IMR-90 (cell line): ENCODE results near the gene PHF3. TPM values are rescaled to one million over a fixed set of nuclear protein-coding genes. Genes with fewer than 3 reads are reported as not detected.

Source experiments
- ATAC-seq: fragments of 200-7000 bp; cut with Tn5 transposase; 2 replicates; pipeline ENCODE4 v1.9.1; 2020; ENCODE audit warnings: low read depth, mild to moderate bottlenecking, moderate library complexity
- BruUV-seq: library from RNA; stranded (reverse); fragments of 400-500 nt; replicated peaks from 2 replicates; lab custom pipeline; 2021; lab: Mats Ljungman, UMichigan
- CTCF ChIA-PET: fragments of 300-600 bp; formaldehyde crosslinking; extraction: SDS; loops from one replicate; lab custom pipeline; 2021; ENCODE audit warnings: antibody characterized with exemption; lab: Yijun Ruan, JAX
- POLR2A ChIA-PET: fragments of 300-600 bp; sonication (Branson Sonifier 250); formaldehyde crosslinking; loops from one replicate; lab custom pipeline; 2022; ENCODE audit warnings: antibody characterized with exemption; ENCODE audit not compliant: unreplicated experiment; lab: Charles Lee
- DNase-seq: peaks from one replicate; pipeline ENCODE4 v3.0.0; 2013
- H2AFZ ChIP-seq: replicated peaks from 2 replicates; pipeline ENCODE3; 2013; ENCODE audit warnings: low read length, mild to moderate bottlenecking; ENCODE audit not compliant: poor library complexity
- H2AK5ac ChIP-seq: 2 replicates; pipeline ENCODE4 v1.6.1; 2013; ENCODE audit warnings: low read depth, low read length, inconsistent platforms
- H2AK9ac ChIP-seq: replicated peaks from 2 replicates; pipeline ENCODE3; 2013; ENCODE audit warnings: mild to moderate bottlenecking, low read depth, low read length, moderate library complexity; ENCODE audit not compliant: poor library complexity
- H2BK120ac ChIP-seq: 2 replicates; pipeline ENCODE4 v1.6.1; 2013; ENCODE audit warnings: low read depth, low read length, inconsistent platforms
- H2BK15ac ChIP-seq: 3 replicates; pipeline ENCODE4 v1.6.1; 2013; ENCODE audit warnings: low read depth, low read length, inconsistent platforms
- H2BK20ac ChIP-seq: 2 replicates; pipeline ENCODE4 v1.6.1; 2013; ENCODE audit warnings: low read depth, mild to moderate bottlenecking, inconsistent platforms, low read length, moderate library complexity
- H2BK5ac ChIP-seq: 2 replicates; pipeline ENCODE4 v1.6.1; 2013; ENCODE audit warnings: mild to moderate bottlenecking, low read depth, low read length, inconsistent platforms; ENCODE audit not compliant: poor library complexity, severe bottlenecking
- H3K14ac ChIP-seq: replicated peaks from 2 replicates; pipeline ENCODE4 v1.6.1; 2013; ENCODE audit warnings: low read depth, low read length, inconsistent platforms
- H3K18ac ChIP-seq: 2 replicates; pipeline ENCODE4 v1.6.1; 2013; ENCODE audit warnings: low read depth, low read length, control low read depth
- H3K23ac ChIP-seq: 2 replicates; pipeline ENCODE4 v1.6.1; 2013; ENCODE audit warnings: low read depth, low read length, inconsistent platforms
- H3K27ac ChIP-seq: 2 replicates; pipeline ENCODE4 v1.5.1; 2013; ENCODE audit warnings: mild to moderate bottlenecking, control low read depth, low read length; ENCODE audit not compliant: insufficient read depth
- H3K27me3 ChIP-seq: 2 replicates; pipeline ENCODE4 v1.6.1; 2013; ENCODE audit warnings: low read length; ENCODE audit not compliant: control insufficient read depth, insufficient read depth
- H3K36me3 ChIP-seq: 2 replicates; pipeline ENCODE4 v1.6.1; 2013; ENCODE audit warnings: low read length, mixed read lengths; ENCODE audit not compliant: control insufficient read depth, insufficient read depth
- H3K4ac ChIP-seq: 2 replicates; pipeline ENCODE4 v1.6.1; 2013; ENCODE audit warnings: low read depth, low read length, inconsistent platforms
- H3K4me1 ChIP-seq: 2 replicates; pipeline ENCODE4 v1.6.1; 2013; ENCODE audit warnings: low read length, mixed read lengths; ENCODE audit not compliant: control insufficient read depth, insufficient read depth
- H3K4me2 ChIP-seq: 2 replicates; pipeline ENCODE4 v1.6.1; 2013; ENCODE audit warnings: low read depth, mild to moderate bottlenecking, control low read depth, low read length, moderate library complexity
- H3K4me3 ChIP-seq: 2 replicates; pipeline ENCODE4 v1.5.1; 2013; ENCODE audit warnings: low read depth, mild to moderate bottlenecking, control low read depth, low read length, moderate library complexity; ENCODE audit not compliant: insufficient read depth
- H3K56ac ChIP-seq: 2 replicates; pipeline ENCODE4 v1.6.1; 2013; ENCODE audit warnings: low read length, inconsistent platforms; ENCODE audit not compliant: insufficient read depth; ENCODE audit errors: extremely low read depth
- H3K79me1 ChIP-seq, 2 experiments: 2 replicates each; pipeline ENCODE4 v1.6.1; 2013; ENCODE audit warnings: low read length in 2 of 2, inconsistent platforms in 1 of 2, low read depth in 1 of 2
- H3K9ac ChIP-seq: 2 replicates; pipeline ENCODE4 v1.6.1; 2013; ENCODE audit warnings: low read depth, low read length, control low read depth
- H3K9me1 ChIP-seq: 2 replicates; pipeline ENCODE4 v1.6.1; 2013; ENCODE audit warnings: low read length, inconsistent platforms; ENCODE audit not compliant: insufficient read depth
- H3K9me3 ChIP-seq: 2 replicates; pipeline ENCODE4 v1.6.1; 2013; ENCODE audit warnings: low read length; ENCODE audit not compliant: control insufficient read depth, insufficient read depth
- H4K20me1 ChIP-seq: 2 replicates; pipeline ENCODE4 v1.6.1; 2013; ENCODE audit warnings: low read length, inconsistent platforms; ENCODE audit not compliant: insufficient read depth
- H4K5ac ChIP-seq: 2 replicates; pipeline ENCODE4 v1.6.1; 2013; ENCODE audit warnings: mild to moderate bottlenecking, low read depth, low read length, control low read depth
- H4K8ac ChIP-seq, 2 experiments: 2 replicates each; pipeline ENCODE4 v1.6.1; 2013; ENCODE audit warnings: low read depth in 2 of 2, low read length in 2 of 2, control low read depth in 1 of 2, inconsistent platforms in 1 of 2
- H4K91ac ChIP-seq: 2 replicates; pipeline ENCODE4 v1.6.1; 2013; ENCODE audit warnings: low read depth, low read length, inconsistent platforms; ENCODE audit not compliant: insufficient read depth
- BHLHE40 ChIP-seq: fragments of 150-350 bp; IDR thresholded peaks from 2 replicates; pipeline ENCODE4 v1.6.1; 2016; ENCODE audit warnings: mild to moderate bottlenecking, low read depth, low read length
- CHD1 ChIP-seq: IDR thresholded peaks from 2 replicates; pipeline ENCODE4 v1.6.1; 2012; ENCODE audit warnings: low read depth, low read length, improper control_type of control experiment
- FOS ChIP-seq: fragments of 150-350 bp; IDR thresholded peaks from 2 replicates; pipeline ENCODE4 v1.6.1; 2016; ENCODE audit warnings: low read depth, low read length
- MAFK ChIP-seq: IDR thresholded peaks from 2 replicates; pipeline ENCODE4 v1.6.1; 2012; ENCODE audit warnings: low read depth, low read length, improper control_type of control experiment
- MAZ ChIP-seq: IDR thresholded peaks from 2 replicates; pipeline ENCODE4 v1.6.1; 2012; ENCODE audit warnings: low read depth, mild to moderate bottlenecking, low read length, improper control_type of control experiment, moderate library complexity, borderline replicate concordance
- MXI1 ChIP-seq: IDR thresholded peaks from 2 replicates; pipeline ENCODE4 v1.6.1; 2012; ENCODE audit warnings: low read depth, mild to moderate bottlenecking, low read length, moderate library complexity, borderline replicate concordance
- NFE2L2 ChIP-seq: fragments of 150-350 bp; IDR thresholded peaks from 2 replicates; pipeline ENCODE4 v1.6.1; 2016; ENCODE audit warnings: low read depth, mild to moderate bottlenecking, low read length
- POLR2A ChIP-seq: IDR thresholded peaks from 2 replicates; pipeline ENCODE4 v1.6.1; 2012; ENCODE audit warnings: mild to moderate bottlenecking, low read depth, low read length
- RAD21 ChIP-seq: IDR thresholded peaks from 2 replicates; pipeline ENCODE4 v1.6.1; 2012; ENCODE audit warnings: low read length, improper control_type of control experiment
- RCOR1 ChIP-seq: IDR thresholded peaks from 2 replicates; pipeline ENCODE4 v1.6.1; 2012; ENCODE audit warnings: mild to moderate bottlenecking, low read length, improper control_type of control experiment; ENCODE audit not compliant: insufficient replicate concordance
- SMC3 ChIP-seq: fragments of 150-350 bp; IDR thresholded peaks from 2 replicates; pipeline ENCODE4 v1.6.1; 2016; ENCODE audit warnings: low read depth, mild to moderate bottlenecking, antibody characterized with exemption, low read length, moderate library complexity
- WGBS, 2 experiments: methylation state at CpG; one replicate each; pipeline versions ENCODE4 v1.1.5 to v1.1.7; 2013; ENCODE audit warnings: missing lambda C conversion rate in 2 of 2; ENCODE audit not compliant: insufficient read length in 1 of 2; ENCODE audit errors: extremely low coverage in 2 of 2; 5-methylcytosine and 5-hydroxymethylcytosine counted together
- dilution Hi-C: fragments of 300-500 bp; cut with HindIII; formaldehyde crosslinking; loops from one replicate; pipeline ENCODE4 v1.14.3; 2018; ENCODE audit warnings: low sequenced_read_pairs; ENCODE audit not compliant: unreplicated experiment
- in situ Hi-C: fragments of 300-500 bp; cut with MboI; formaldehyde crosslinking; loops from 3 replicates; pipeline ENCODE4 v1.14.3; 2019; ENCODE audit warnings: low sequenced_read_pairs, inconsistent platforms, mixed read lengths
- intact Hi-C: fragments of 100-400 bp; cut with micrococcal nuclease; formaldehyde crosslinking; loops from 2 replicates; pipeline ENCODE4 v1.10.0; 2022
- polyA plus RNA-seq, 3 experiments: library from polyadenylated mRNA; depleted of rRNA; stranded (reverse); fragments of >200 nt; gene quantifications; 2 replicates each; pipeline ENCODE4 v1.2.3, GENCODE V29; 2012; ENCODE audit warnings: low replicate concordance in 1 of 3
- total RNA-seq: library from RNA; depleted of rRNA; stranded (reverse); fragments of >200 nt; gene quantifications from 2 replicates; pipeline ENCODE4 v1.2.3, GENCODE V29; 2012
- TF ChIP-seq, protein P1 (sequence below): conservative IDR thresholded peaks from 2 replicates; pipeline ENCODE4 v1.5.1; 2012; ENCODE audit warnings: mild to moderate bottlenecking, low read depth, low read length, improper control_type of control experiment
- TF ChIP-seq, protein P2 (sequence below): fragments of 150-350 bp; IDR thresholded peaks from 2 replicates; pipeline ENCODE4 v1.6.1; 2016; ENCODE audit warnings: low read depth, mild to moderate bottlenecking, low read length, moderate library complexity, borderline replicate concordance
- TF ChIP-seq, protein P3 (sequence below): fragments of 150-350 bp; IDR thresholded peaks from 2 replicates; pipeline ENCODE4 v1.6.1; 2017; ENCODE audit warnings: mild to moderate bottlenecking, antibody characterized with exemption, low read length, low read depth

PHF3 gene
- total and polyA plus RNA-seq, 2 of the 4 experiments (the other 2 are of a cell fraction): 5.6 to 27.8 TPM

DNA sequence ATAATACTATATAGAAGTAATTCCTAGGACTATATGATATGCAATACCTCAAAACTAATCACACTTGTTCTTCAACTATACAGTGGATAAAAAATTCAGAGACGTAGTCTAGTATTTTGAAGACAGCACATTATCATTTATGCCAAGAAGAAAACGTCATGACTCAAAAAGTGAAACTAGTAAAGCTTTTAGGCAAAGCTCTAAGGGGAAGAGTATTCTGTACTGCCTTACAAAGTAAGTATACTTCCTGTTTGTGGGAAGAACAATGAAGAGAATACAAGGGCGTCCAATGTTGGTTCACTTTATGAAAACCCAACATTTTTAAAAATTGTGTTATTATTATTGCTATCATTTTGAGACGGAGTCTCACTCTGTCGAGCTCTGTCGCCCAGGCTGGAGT is 35.5 kb upstream of the PHF3 start:
- Histone ChIP-seq H3K4me3 (no peak overlapping the region), H3K79me1 (no peaks in the 10 kb centered on the region), H4K5ac (no peak overlapping the region), H4K91ac (no peak overlapping the region), H3K27me3 (no peaks in the 10 kb centered on the region), H3K23ac (no peak overlapping the region), H3K9me3 (no peaks in the 10 kb centered on the region), H3K4ac (no peak overlapping the region), H2BK120ac (no peak overlapping the region), H3K9me1 (no peaks in the 10 kb centered on the region), H3K4me1 (no peaks in the 10 kb centered on the region), H3K56ac (no peak overlapping the region), H3K14ac (no peak overlapping the region), H3K36me3 (no peaks in the 10 kb centered on the region), H3K9ac (no peak overlapping the region), H2BK20ac (no peak overlapping the region), H3K18ac (no peak overlapping the region), H2BK15ac (no peak overlapping the region), H2AK5ac (no peak overlapping the region), H2AFZ (no peak overlapping the region), H2AK9ac (no peak overlapping the region), H4K20me1 (no peaks in the 10 kb centered on the region), H3K27ac (no peak overlapping the region), H3K4me2 (no peak overlapping the region), H4K8ac (no peak overlapping the region), H2BK5ac (no peak overlapping the region)
- no peak for DNase-seq
- ChIA-PET POLR2A (no interaction called here), CTCF (no interaction called here)
- BruUV-seq: no TSS peak
- dilution Hi-C loops (no loop called here), in situ Hi-C loops (no loop called here), intact Hi-C loops (no loop called here)
- WGBS, 2 experiments: no CpG with 5 or more reads among the region's 6 CpGs
- ATAC-seq: no peak
- TF ChIP-seq SMC3 (no peak), MXI1 (no peak), MAZ (no peak), BHLHE40 (no peak), CHD1 (no peak), MAFK (no peak), POLR2A (no peak), FOS (no peak), NFE2L2 (no peak), RCOR1 (no peak), RAD21 (no peak)
- TF ChIP-seq, protein P1, sequence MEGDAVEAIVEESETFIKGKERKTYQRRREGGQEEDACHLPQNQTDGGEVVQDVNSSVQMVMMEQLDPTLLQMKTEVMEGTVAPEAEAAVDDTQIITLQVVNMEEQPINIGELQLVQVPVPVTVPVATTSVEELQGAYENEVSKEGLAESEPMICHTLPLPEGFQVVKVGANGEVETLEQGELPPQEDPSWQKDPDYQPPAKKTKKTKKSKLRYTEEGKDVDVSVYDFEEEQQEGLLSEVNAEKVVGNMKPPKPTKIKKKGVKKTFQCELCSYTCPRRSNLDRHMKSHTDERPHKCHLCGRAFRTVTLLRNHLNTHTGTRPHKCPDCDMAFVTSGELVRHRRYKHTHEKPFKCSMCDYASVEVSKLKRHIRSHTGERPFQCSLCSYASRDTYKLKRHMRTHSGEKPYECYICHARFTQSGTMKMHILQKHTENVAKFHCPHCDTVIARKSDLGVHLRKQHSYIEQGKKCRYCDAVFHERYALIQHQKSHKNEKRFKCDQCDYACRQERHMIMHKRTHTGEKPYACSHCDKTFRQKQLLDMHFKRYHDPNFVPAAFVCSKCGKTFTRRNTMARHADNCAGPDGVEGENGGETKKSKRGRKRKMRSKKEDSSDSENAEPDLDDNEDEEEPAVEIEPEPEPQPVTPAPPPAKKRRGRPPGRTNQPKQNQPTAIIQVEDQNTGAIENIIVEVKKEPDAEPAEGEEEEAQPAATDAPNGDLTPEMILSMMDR: no peak
- TF ChIP-seq, protein P2, sequence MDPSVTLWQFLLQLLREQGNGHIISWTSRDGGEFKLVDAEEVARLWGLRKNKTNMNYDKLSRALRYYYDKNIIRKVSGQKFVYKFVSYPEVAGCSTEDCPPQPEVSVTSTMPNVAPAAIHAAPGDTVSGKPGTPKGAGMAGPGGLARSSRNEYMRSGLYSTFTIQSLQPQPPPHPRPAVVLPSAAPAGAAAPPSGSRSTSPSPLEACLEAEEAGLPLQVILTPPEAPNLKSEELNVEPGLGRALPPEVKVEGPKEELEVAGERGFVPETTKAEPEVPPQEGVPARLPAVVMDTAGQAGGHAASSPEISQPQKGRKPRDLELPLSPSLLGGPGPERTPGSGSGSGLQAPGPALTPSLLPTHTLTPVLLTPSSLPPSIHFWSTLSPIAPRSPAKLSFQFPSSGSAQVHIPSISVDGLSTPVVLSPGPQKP: no peak
- TF ChIP-seq, protein P3, sequence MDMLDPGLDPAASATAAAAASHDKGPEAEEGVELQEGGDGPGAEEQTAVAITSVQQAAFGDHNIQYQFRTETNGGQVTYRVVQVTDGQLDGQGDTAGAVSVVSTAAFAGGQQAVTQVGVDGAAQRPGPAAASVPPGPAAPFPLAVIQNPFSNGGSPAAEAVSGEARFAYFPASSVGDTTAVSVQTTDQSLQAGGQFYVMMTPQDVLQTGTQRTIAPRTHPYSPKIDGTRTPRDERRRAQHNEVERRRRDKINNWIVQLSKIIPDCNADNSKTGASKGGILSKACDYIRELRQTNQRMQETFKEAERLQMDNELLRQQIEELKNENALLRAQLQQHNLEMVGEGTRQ: no peak
